GM21367 (cell line): ENCODE results near the gene COMT.

Experiments
- ATAC-seq: cut with Tn5 transposase; IDR thresholded peaks from one replicate; pipeline ENCODE4 v1.9.1; 2021; ENCODE audit not compliant: unreplicated experiment

COMT gene

GRCh38 chr22:19955241-19956128 is 13.9 kb downstream of the COMT start:
- no peak for ATAC-seq

GRCh38 chr22:19957445-19957844 is 15.9 kb downstream of the COMT start:
- ATAC-seq, result no peak

- no peak for ATAC-seq
Observed at GRCh38 chr22:19958083-19959042, 16.8 kb downstream of the COMT start.

DNA sequence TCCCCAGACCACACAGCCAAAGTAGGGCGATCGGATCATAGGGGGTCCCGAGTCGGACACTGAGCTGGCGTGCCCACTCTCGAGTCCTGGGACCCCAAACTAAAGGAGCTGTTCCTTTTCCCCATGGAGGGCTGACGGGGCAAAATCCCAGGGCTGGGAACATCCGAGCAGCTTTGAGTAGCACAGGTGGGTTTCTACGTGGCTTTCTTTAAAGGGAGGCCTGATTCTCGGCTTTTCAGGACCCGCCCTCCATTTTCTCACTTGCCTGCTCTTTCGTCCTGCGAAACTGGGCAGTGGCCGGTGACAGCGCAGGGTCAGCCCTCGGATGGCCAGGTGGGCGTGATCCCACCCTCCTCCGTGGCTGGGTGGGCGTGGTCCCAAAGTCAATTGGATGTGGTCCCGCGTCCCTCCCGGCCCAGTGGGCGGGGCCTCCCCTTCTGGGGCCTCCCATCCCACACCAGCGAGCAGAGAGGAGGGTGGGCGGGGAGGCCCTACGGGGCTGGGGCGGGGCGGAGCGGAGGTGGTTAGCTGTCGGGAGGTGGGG is 17.5 kb downstream of the COMT start:
- no peak for ATAC-seq

- ATAC-seq, result no peak
Observed at GRCh38 chr22:19959587-19960490, 18.3 kb downstream of the COMT start.

DNA sequence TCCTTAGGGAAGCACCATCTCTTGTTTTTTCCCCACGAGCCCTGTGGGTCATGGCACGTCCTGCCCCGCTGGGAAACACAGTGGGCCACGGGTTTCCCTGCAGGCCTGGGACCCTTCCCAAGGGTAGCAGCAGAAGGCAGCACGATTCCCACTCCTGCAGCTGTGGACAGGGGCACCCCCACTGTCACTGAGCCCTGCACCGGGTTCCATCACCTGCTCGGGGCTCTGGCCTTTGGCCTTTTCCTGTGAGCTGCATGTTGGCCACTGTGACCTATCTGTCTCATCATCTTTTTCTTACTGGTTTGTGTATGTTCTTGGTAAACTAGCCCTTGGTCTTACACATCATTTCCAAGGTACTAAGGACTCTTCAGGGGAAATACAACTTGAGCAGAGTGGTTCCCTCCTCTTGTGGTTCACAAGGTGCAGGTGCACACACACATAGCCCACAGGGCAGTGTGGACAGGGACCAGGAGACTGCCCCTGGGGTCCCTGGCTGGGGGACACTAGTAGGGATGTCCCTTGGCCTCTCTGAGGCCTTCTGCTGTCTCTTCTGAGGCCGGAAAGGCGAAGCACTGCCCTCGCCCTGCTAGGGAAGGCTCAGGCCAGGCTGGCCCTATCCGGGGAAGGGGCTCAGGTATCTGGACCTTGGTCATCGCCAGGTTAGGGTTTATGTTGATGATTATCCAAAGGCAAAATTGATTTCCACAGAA is 19.1 kb downstream of the COMT start:
- ATAC-seq, result no peak

DNA sequence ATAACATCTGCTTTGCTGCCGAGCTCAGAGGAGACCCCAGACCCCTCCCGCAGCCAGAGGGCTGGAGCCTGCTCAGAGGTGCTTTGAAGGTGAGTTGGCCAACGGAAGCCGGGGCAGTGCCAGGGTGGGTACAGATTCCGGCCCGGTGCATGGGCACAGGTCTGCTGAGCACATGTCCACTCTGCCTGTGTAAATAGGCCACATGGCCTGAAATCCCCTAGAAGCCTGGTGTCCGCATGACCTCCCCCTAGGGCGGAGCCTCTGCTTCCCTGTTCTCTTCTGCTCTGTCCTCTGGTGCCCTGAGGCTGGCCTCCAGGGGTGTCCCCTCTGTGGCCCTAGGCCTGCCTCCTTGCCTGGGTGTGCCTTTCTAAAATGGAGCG is 19.6 kb downstream of the COMT start:
- no peak for ATAC-seq

GRCh38 chr22:19961868-19962245 is 20.3 kb downstream of the COMT start:
- no peak for ATAC-seq

DNA sequence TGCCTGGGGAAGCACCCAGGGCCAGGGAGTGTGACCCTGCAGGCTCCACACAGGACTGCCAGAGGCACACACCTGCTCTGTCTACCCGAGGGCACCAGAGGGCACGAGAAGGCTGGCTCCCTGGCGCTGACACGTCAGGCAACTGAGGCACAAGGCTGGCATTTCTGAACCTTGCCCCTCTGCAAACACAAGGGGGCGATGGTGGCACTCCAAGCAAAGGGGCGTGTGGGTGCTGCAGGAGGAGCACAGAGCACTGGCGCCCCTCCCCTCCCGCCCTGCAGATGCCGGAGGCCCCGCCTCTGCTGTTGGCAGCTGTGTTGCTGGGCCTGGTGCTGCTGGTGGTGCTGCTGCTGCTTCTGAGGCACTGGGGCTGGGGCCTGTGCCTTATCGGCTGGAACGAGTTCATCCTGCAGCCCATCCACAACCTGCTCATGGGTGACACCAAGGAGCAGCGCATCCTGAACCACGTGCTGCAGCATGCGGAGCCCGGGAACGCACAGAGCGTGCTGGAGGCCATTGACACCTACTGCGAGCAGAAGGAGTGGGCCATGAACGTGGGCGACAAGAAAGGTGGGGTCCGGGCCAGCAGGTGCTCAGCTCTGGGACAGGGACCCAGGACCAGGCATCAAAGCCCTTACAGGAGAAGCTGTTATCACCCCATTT is 20.8 kb downstream of the COMT start:
- no peak for ATAC-seq

- ATAC-seq, result no peak
Observed at GRCh38 chr22:19962909-19963806, 21.6 kb downstream of the COMT start.

DNA sequence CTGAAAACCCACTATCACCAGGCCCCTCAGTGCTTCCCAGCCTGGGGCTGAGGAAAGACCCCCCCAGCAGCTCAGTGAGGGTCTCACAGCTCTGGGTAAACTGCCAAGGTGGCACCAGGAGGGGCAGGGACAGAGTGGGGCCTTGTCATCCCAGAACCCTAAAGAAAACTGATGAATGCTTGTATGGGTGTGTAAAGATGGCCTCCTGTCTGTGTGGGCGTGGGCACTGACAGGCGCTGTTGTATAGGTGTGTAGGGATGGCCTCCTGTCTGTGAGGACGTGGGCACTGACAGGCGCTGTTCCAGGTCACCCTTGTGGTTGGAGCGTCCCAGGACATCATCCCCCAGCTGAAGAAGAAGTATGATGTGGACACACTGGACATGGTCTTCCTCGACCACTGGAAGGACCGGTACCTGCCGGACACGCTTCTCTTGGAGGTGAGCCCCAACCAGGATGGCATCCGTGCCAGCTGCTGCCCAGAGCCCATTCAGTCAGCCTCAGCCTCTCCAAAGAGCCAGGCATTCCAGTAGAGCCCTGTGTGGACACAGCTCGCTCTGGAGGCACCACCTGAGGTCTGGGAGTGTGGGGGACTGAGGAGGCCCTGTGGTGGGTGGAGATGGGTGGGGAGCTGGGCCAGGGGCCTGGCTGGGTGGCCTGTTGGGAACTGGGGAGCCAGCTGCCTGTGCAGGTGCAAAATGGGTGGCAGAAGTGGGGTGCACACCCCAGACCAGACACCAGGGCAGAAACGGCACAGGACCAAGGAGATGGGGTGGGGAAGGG is 22.5 kb downstream of the COMT start:
- no peak for ATAC-seq

GRCh38 chr22:19964701-19965386 is 23.3 kb downstream of the COMT start:
- no peak for ATAC-seq

GRCh38 chr22:19965771-19966709 is 24.5 kb downstream of the COMT start:
- ATAC-seq, result no peak

- no peak for ATAC-seq
Observed at GRCh38 chr22:19966908-19967750, 25.6 kb downstream of the COMT start.

DNA sequence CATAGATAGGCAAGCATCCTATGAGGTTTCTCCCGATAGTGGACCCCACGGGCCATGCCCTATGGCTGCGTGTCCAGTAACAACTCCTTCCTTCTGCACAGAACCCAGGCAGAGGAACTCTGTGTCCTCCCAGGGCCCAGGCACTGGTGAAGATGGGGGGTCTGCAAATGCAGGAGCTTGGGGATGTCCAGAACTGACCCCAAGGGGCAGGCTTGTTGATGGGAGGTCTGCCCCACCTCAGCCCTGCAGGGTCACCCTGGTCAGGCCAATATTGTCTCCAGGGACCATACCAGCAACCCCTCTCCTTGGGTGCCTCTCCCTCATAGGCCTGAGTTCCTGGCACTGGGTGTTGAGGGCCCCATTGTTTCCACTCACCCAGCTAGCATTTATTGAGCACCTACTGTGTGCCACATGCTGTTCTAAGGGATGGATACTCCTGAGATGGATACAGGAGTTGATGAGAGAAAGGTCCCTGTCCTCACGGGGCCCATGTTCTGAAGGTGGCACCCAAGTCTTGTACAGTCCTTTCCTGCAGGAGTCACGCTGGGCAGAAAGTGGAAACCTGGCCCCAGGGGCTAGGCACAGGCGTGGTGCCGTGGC is 26.4 kb downstream of the COMT start:
- ATAC-seq, result no peak
